HL-60 (cell line): ENCODE measurements around the gene FSTL5.
"Not testable (repeated sequence)": the region's sequence is repeated elsewhere in the genome, so short reads cannot be mapped to it uniquely, and the experiment has no call there.

Source experiments
- GABPA ChIP-seq: IDR thresholded peaks from 2 replicates; pipeline ENCODE4 v1.6.1; 2012; ENCODE audit warnings: low read depth
- TF ChIP-seq, protein P1 (sequence below): IDR thresholded peaks from one replicate; pipeline ENCODE4 v1.5.1; 2011; ENCODE audit warnings: low read length, control low read depth, inconsistent platforms; ENCODE audit not compliant: insufficient read depth

DNA sequence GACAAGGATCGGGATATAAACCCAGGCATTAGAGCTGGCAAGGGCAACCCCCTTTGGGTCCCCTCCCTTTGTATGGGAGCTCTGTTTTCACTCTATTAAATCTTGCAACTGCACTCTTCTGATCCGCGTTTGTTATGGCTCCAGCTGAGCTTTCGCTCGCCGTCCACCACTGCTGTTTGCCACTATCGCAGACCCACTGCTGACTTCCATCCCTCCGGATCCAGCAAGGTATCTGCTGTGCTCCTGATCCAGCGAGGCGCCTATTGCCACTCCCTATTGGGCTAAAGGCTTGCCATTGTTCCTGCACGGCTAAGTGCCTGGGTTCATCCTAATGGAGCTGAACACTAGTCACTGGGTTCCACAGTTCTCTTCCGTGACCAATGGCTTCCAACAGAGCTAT lies 59.9 kb downstream of the FSTL5 start:
- TF ChIP-seq GABPA = not testable (repeated sequence)
- TF ChIP-seq, protein P1, sequence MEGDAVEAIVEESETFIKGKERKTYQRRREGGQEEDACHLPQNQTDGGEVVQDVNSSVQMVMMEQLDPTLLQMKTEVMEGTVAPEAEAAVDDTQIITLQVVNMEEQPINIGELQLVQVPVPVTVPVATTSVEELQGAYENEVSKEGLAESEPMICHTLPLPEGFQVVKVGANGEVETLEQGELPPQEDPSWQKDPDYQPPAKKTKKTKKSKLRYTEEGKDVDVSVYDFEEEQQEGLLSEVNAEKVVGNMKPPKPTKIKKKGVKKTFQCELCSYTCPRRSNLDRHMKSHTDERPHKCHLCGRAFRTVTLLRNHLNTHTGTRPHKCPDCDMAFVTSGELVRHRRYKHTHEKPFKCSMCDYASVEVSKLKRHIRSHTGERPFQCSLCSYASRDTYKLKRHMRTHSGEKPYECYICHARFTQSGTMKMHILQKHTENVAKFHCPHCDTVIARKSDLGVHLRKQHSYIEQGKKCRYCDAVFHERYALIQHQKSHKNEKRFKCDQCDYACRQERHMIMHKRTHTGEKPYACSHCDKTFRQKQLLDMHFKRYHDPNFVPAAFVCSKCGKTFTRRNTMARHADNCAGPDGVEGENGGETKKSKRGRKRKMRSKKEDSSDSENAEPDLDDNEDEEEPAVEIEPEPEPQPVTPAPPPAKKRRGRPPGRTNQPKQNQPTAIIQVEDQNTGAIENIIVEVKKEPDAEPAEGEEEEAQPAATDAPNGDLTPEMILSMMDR = not testable (repeated sequence)
